T-helper 1 cell treated with Interleukin-12 subunit alpha and Interleukin-12 subunit beta and Interleukin-4 antibody, amounts not matched to agents 30 μg/mL and 1 μg/mL, for 36 hours (primary cell): ENCODE measurements around the gene DEFB108B.
"Not testable (repeated sequence)": the region's sequence is repeated elsewhere in the genome, so short reads cannot be mapped to it uniquely, and the experiment has no call there.

Experiments
- H3K27ac Mint-ChIP-seq: one replicate; pipeline ENCODE4 v1.8.0; 2021; ENCODE audit warnings: mild to moderate bottlenecking, mixed read lengths
- H3K27me3 Mint-ChIP-seq: one replicate; pipeline ENCODE4 v1.8.0; 2021; ENCODE audit warnings: low read depth, mixed read lengths
- H3K36me3 Mint-ChIP-seq: one replicate; pipeline ENCODE4 v1.8.0; 2021; ENCODE audit warnings: low read depth, mixed read lengths
- H3K4me1 Mint-ChIP-seq: one replicate; pipeline ENCODE4 v1.8.0; 2021; ENCODE audit warnings: low read depth, mixed read lengths
- H3K4me3 Mint-ChIP-seq: one replicate; pipeline ENCODE4 v1.8.0; 2021; ENCODE audit warnings: mild to moderate bottlenecking, moderate library complexity, mixed read lengths
- H3K9me3 Mint-ChIP-seq: one replicate; pipeline ENCODE4 v1.8.0; 2021; ENCODE audit warnings: mixed read lengths

The DEFB108B gene

DNA sequence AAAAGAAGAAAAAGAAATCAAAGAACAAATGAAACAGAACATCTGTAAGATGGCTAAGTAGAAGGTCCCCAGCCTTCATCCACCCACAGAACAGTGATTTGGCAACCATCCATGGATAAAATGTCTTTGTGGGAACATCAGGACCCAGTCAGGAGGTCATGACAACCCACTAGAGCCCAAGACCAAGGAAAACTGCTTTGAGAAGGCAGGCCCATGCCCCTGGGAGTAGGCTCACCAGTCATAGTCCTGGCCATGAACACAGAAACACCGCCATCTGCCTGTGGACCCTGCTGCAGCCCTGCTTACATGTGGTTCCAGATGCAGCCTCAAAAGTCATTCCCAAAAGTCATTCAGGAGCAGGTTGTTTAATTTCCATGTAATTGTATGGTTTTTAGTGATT is 34.2 kb downstream of the DEFB108B start:
- H3K27me3 Mint-ChIP-seq, H3K4me1 Mint-ChIP-seq, H3K4me3 Mint-ChIP-seq, H3K27ac Mint-ChIP-seq, H3K36me3 Mint-ChIP-seq, H3K9me3 Mint-ChIP-seq: not testable (repeated sequence)

DNA sequence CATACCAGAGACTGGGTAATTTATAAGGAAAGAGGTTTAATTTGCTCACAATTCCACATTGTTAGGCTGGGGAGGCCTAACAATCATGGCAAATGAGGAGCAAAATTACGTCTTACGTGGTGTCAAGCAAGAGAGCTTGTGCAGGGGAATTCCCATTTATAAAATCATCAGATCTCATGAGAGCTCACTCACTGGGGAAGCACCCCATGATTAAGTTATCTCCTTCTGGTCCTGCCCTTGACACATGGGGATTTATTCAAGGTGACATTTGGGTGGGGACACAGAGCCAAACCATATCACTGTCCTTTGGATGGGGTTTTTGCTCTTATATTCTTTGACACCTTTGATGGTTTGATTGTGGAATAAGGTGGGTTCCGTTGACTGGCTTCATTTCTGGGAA is 36.9 kb downstream of the DEFB108B start:
- not testable (repeated sequence) for H3K9me3 Mint-ChIP-seq, H3K4me3 Mint-ChIP-seq, H3K36me3 Mint-ChIP-seq, H3K4me1 Mint-ChIP-seq, H3K27me3 Mint-ChIP-seq, H3K27ac Mint-ChIP-seq

DNA sequence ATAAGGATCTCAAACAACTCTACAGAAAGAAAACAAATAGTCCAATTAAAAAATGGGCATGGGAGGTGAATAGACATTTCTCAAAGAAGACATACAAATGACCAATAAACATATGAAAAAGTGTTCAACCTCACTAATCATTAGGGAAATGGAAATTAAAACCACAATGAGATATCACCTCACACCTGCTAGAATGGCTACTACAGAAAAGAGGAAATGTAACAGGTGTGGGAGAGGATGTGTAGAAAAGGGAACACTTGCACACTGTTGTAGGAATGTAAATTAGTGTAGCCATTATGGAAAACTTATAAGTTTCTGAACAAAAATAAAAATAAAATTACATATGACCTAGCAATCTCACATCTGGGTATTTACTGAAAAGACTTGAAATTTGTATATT is 37.7 kb downstream of the DEFB108B start:
- H3K27ac Mint-ChIP-seq, H3K9me3 Mint-ChIP-seq, H3K27me3 Mint-ChIP-seq, H3K4me1 Mint-ChIP-seq, H3K36me3 Mint-ChIP-seq, H3K4me3 Mint-ChIP-seq: not testable (repeated sequence)

DNA sequence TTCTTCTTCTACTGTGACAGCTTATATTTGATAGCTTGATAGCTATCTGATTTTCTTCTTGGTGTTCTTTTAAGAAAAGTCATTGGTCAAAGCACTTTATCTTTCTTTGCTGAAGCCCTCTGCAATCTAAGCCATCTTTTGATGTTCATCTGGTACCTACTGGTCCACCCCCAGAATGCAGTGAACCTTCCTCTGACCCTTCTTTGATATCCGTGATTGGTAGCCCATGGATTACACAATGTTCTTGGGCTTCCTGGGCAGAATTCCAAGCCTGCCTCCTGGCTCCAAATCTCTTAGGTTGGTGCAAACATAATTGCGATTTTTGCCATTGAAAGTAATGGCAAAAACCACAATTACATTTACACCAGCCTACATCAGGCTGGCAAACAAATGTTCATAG is 43.3 kb downstream of the DEFB108B start:
- H3K27me3 Mint-ChIP-seq, H3K27ac Mint-ChIP-seq, H3K4me3 Mint-ChIP-seq, H3K4me1 Mint-ChIP-seq, H3K9me3 Mint-ChIP-seq: not testable (repeated sequence)
- peaks cover 15% of the 10 kb centered on the region for H3K36me3 Mint-ChIP-seq

DNA sequence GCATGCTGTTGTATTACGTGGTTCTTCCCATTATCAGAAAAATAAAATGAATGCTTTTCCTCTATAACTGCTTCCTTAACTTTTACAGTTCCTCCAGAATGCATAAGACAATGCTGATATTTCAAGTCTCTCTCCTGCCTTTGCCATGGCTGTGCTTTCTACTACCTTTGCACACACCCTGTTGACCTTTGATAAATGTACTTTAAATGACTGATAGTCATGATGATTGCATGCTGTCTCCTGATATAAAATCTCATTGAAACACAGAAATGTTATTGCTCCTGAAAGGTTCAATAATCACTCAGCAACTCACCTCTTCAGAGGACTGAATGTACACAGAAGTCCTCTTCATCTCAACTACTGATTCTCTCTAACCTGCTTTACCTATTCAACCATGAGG is 45.1 kb downstream of the DEFB108B start, which contains the start of gene DEFB131B:
Gene DEFB131B (plus strand): TSS at position 395 of the 400 bp plus-strand sequence. CDS start 0 bp downstream, at position 395.
- not testable (repeated sequence) for H3K4me3 Mint-ChIP-seq, H3K27ac Mint-ChIP-seq, H3K27me3 Mint-ChIP-seq, H3K9me3 Mint-ChIP-seq, H3K4me1 Mint-ChIP-seq
- H3K36me3 Mint-ChIP-seq, result peaks cover 15% of the 10 kb centered on the region

DNA sequence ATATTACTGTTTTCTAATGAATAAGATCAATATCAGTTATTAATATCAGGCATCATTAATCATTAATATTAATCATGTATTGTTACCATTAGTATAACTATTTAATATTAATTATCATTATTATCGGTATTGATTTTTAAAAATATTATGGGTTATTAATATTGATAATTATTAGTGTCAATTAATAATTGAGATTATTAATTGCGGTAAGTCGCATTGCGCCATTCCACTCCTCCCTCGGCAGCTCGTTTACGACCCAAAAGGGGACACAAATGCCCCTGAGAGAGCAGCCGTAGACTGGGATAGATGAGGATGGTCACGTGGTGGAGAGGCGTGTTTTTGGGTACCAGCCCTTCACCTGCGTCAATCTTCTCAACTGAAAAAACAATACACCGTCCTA is 52.8 kb downstream of the DEFB108B start:
- not testable (repeated sequence) for H3K27ac Mint-ChIP-seq, H3K36me3 Mint-ChIP-seq, H3K9me3 Mint-ChIP-seq, H3K4me1 Mint-ChIP-seq, H3K27me3 Mint-ChIP-seq, H3K4me3 Mint-ChIP-seq
